Adipose tissue (tissue), 3 donors: ENCODE data around the gene RBM44. TPM values are rescaled to one million over a fixed set of nuclear protein-coding genes. Genes with fewer than 3 reads are reported as not detected.
"Not testable (repeated sequence)": the region's sequence is repeated elsewhere in the genome, so short reads cannot be mapped to it uniquely, and the experiment has no call there.

Experiments
- H3K27ac ChIP-seq: one replicate; pipeline ENCODE4 v1.5.1; 2013; ENCODE audit warnings: low read depth, low read length
- WGBS, 3 donors: extraction: QIAGEN DNeasy Blood & Tissue Kit; methylation state at CpG; one replicate each; pipeline ENCODE4 v1.1.7; 2013; 5-methylcytosine and 5-hydroxymethylcytosine counted together
- polyA plus RNA-seq, 3 donors: library from polyadenylated mRNA; stranded (reverse); fragments of 200-250 nt; gene quantifications; one replicate each; pipeline ENCODE4 v1.2.3, GENCODE V29; 2013
- donor health status: healthy with polysubstance abuse.
- donor health status: Bipolar disorder and iron deficiency.
- donor health status: healthy.

RBM44 gene, protein sequence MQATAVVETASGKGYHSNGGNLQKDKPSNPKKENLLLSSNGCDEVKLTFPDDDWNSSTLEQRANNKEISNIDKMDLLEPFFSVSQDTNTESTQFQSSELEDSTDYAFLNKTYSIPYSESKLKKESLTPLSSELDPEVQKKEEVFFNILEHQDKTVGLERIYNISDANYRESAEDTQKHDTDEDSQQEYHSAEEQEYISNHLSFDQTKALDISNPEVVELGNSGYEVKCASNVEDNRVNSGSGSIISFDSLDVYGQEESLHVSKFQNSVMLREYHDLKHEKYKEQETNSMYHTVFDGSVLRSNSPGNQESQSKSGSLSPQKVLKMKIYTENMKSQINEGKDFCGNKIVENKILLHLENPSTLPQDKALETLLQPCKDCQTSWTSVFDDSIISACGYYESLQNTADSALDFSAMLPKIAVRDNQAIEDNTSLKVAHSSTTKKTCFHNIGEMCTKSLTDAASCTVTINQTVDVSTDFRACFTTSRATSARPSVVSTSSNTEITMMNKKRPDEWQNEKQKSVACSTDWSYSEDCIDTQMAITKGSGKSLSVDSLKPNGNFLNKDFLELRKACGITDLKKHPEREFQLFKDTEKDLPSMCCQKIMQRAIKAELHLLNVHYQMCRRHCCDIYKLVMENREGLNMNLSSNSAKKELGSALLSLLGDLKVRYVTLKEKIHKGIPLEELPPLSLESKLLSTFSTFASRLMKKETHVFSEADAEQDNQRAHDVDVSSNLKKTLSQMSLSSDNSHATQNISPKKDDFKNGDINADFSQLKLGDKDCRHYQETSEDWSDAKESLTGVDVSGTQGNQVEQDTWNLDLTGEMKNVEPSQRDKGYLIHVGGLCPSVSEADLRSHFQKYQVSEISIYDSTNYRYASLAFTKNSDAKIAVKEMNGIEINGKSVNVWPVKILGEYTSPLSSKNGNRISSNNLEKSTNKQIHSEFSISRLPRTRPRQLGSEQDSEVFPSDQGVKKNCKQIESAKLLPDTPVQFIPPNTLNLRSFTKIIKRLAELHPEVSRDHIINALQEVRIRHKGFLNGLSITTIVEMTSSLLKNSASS
- polyA plus RNA-seq, result 1 to 10 TPM in 1 of 3 donors, under 1 TPM in 2; 0.12 to 1.7 (median 0.34) TPM

DNA sequence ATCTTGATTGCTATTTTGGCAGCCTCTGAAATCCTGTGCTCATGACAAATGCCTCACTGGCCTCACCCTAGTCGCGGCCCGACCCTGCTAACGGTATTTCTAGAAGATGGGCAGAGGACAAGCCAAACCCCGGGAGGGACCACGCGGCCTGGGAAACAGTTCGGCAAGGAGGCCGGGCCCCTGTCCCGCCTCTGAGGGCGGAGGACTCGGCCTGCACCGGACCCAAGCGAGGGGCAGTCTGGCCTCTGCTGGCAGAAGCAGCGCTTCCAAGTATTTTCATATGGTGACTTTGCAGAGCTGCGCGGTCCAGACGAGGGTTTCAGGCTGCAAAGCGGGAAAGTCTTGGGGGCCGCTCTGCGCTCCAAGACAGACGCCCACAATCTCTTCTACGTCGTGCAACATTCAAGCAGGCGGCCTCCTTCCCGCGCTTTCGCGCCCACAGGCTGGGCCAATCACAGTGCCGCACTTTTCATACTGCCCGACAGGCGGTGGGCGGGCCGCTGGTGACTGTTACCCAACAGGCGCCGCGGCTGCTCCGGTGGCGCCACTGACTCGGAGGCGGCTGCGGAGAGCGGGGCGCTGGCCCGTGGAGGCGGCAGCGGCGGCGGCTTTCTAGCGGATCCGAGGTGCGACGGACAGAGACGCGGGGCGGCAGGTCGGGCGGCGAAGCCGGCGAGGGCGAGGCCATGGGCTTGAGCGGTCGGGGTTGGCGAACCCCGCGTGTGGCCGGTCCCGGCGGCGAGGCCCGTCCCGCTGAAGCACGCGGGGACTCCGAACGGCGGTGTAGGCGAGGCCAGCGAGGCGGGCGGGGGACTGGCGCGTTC lies at the start of gene RBM44:
Gene RBM44 (plus strand): TSS at position 544 of the 824 bp plus-strand sequence. CDS start 14,831 bp downstream, outside the sequence.
- no peak within 1 kb of the TSS for H3K27ac ChIP-seq
- WGBS, 3 donors, result 75 to 85% (median 79%) methylated on average over 83 to 84 of the region's 84 CpGs

DNA sequence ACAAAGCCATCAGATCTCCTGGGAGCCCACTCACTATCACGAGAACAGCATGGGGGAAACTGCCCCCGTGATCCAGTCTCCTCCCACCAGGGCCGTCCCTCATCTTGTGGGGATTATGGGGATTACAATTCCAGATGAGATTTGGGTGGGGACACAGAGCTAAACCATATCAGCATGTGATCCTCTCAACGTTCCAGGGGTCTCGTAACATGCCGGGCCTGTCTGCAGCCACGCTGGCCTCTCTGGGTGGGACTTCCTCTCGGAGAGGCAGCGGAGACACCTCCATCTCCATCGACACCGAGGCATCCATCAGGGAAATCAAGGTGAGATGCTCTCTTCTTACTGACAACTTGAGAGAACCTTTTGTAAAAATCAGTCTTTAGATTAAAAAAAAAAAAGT lies 49.6 kb upstream of the RBM44 start:
- no peak overlapping the region for H3K27ac ChIP-seq
- 93 to 95% (median 95%) methylated on average over 11 of the region's 11 CpGs for WGBS, 3 donors

DNA sequence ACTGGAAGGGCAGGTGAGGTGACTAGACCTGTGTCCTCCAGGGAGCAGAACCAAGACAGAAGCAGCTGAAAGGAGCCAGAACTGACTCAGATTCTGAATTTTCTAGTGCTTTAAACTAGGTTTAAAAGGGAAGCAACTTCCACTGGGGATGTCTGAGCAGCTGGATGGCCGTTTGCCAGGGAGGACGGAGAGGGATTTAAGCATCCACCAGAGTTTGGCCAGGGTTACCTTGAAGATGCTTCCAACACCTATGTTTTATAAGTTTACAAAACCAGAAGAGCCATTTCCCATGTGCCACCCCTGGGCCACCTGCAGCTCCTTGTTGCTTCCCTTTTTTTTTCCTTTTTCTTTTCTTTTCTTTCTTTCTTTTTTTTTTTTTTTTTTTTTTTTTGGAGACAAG lies 48.6 kb upstream of the RBM44 start:
- WGBS, 3 donors, result 70 to 88% (median 74%) methylated on average over 2 of the region's 2 CpGs
- no peak overlapping the region for H3K27ac ChIP-seq

DNA sequence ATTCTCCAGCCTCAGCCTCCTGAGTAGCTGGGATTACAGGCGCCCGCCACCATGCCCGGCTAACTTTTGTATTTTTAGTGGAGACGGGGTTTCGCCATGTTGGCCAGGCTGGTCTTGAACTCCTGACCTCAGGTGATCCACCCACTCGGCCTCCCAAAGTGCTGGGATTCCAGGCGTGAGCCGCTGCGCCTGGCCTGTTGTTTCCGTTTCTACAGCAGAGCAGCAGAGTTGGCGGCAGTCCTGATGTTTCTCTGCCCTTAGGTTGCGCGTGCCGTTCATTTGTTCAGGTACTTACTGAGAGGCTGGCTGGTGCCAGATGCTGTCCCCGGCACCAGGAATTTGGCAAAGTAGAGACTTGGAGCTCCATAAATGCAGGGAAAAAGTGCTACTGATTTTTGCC lies 48.1 kb upstream of the RBM44 start:
- WGBS, 3 donors, result 94 to 96% (median 95%) methylated on average over 15 of the region's 15 CpGs
- H3K27ac ChIP-seq, result not testable (repeated sequence)

DNA sequence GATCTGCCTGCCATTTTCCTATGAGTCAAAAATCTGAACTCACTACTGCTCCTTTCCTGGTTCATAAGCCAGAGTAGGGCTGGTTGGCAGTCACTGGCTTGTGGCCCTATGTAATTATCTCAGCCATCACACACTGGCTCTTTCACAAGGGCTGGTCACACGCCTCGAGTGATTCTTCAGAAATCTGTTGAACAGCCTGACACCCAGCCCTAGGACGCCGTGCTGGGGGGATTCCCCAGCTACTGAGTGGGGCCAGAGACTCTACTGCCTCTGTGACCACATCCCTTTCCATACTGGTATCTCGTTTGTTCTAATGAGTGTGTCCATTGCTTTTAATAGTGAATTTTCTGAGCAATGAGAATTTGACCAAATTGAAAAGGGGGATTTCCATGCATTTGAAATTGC lies 45.8 kb upstream of the RBM44 start:
- H3K27ac ChIP-seq, result no peak overlapping the region
- 54 to 80% (median 54%) methylated on average over 5 of the region's 5 CpGs for WGBS, 3 donors

DNA sequence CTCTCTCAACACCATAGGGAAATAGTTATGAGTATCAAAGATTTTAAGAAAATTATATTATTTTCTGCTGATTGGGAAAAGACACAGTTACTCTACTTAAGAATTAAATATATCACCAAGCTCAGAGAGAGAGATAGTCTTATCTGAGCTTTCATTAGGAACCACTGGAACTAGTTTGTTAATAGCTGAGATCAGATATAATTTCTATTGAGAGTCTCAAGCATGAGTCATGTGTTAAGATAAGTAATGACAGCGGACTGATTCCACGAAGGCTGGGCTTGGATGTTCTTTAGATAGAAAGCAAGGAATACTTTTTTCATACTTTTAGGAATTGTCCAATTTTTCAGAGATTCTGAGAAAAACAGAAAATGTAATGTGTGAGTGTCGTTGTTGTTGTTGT lies 44.4 kb upstream of the RBM44 start:
- 78 to 85% (median 82%) methylated on average over 3 of the region's 3 CpGs for WGBS, 3 donors

DNA sequence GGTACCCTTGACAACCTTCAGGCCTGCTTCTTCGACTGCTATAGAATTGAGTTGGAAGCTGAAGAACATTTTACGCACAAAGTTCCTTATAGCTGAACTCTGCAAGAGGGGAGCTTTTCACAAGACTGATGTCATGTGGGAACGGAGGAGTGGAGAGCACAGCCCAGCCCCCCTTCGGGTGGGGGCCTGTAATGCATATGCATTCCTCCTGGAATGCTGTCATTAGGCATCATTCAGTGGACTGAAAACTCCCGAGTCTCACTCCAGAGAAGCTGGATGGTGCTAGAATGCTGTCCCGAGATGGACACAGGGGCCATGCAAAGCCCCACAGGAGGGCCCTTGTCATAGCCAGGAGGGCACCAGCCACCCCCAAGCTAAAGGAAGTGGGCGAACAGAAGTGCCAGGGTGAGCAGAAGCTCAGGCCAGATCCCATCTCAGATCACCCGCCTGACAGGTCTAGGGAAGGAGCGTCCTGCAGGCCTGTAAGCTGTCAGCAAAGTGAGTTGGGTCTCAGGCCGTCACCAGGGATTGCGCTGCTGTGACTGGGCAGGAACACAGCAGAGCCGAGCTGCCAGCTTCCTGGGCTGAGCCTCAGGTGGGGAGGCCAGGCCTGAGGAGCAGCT lies 43.8 kb upstream of the RBM44 start:
- 87 to 88% (median 87%) methylated on average over 12 of the region's 12 CpGs for WGBS, 3 donors

More for the DNA sequence above, 44.4 kb upstream of the RBM44 start:
- H3K27ac ChIP-seq, result no peak overlapping the region

DNA sequence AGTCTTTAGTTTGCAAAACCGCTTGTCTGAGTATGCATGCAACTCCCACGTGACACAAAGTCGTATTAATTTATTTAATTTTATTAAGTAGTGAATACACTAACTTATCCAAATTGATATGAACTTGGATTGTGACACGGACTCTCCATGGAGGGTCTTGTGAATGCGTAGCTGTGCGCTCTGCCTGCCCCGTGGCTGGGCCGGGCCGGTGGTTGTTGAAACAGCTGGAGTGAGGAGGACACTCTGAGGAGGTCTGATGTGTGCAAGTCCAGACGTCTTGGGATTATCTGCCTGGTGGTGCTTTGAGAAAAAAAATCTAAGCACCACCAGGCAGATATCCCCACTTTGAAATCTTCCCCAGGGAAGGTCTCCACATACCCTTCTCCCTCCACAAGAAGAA lies 41.0 kb upstream of the RBM44 start:
- WGBS, 3 donors, result 91 to 94% (median 92%) methylated on average over 10 of the region's 10 CpGs
- H3K27ac ChIP-seq, result no peak overlapping the region

More for the DNA sequence above, 43.8 kb upstream of the RBM44 start:
- H3K27ac ChIP-seq, result no peak overlapping the region

DNA sequence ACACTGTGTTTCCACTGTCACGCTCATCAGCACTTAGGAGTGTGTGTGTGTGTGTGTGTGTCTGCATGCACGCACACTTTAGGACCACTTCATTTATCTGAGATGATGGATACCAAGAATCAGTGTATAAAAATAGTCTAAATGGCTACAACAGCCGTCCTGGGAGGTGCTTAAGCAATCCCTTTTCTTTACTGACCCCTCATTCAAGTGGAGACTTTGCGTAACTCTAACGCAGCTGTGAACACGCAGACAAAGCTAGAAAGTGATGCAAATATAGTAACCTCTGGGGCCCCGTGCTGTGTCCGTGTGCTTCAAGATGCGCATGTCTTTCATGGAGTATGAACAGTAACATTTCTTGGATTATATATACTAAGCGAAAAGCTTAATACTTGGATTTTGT lies 40.4 kb upstream of the RBM44 start:
- no peak overlapping the region for H3K27ac ChIP-seq
- 83 to 96% (median 87%) methylated on average over 10 of the region's 10 CpGs for WGBS, 3 donors

DNA sequence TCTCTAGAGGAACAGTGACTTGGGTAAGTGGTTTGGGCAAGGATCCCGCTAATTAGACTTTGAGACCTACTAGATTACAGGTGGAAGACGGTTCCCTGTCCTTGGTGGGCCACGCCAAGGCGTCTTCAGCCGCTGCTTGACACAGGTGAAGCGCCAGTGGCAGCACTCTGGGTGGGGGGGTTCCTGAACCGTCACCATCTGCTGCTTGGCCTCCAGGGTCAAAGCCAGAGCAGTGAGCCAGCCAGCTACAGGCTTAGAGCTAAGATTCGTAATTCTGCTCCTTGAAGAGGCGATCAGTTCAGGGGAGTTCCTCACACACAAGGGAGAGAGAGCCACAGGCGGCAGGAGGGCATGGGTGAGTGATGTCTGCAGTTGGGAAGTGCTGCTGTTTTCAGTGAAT lies 39.4 kb upstream of the RBM44 start:
- H3K27ac ChIP-seq, result no peak overlapping the region
- WGBS, 3 donors, result 89 to 94% (median 93%) methylated on average over 10 of the region's 10 CpGs

DNA sequence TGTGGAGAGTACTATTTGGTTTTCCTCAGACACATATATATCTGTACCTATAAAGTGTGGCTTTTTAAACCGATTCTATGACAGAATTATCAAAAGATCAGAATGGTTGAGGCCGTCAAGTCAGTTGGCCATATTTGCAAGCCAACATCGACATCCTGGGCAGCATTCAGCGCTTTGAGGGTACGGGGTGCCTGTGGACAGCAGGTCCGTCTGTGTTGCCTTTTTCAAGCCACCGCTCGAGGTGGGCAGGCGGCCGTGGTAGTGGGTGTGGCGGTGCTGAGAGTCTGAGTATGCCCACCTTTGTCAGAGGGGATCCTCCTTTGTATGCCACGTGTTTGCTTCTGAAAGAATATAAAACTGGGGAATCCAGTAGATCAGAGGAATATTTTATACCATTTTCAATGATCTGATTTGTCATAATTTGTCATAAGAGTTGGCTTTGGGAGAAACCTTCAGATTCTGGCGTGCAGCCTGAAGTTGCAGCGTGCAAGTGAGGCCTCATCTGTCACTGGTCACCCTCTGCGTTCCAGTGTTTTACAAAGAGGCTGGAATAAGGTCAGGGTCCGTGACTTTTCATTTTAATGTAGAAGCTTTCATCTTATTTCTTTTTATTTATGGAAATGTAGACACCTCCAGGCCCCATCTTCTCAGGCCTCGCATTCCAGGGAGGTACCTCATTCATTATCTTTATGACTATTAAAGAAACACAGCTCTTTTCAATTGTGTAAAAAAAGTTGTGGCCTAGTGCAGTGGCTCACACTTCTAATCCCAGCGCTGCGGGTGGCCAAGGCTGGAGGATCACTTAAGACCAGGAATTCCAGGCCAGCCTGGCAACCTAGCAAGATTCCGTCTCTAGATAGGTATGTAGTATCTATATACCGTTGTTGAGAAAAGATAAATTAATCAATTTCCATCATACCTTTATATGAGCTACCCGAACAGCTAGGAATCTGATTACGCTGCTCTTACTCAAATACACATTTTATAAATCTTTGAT lies 37.8 kb upstream of the RBM44 start:
- WGBS, 3 donors, result 86 to 96% (median 95%) methylated on average over 23 of the region's 23 CpGs
- H3K27ac ChIP-seq, result no peak overlapping the region

DNA sequence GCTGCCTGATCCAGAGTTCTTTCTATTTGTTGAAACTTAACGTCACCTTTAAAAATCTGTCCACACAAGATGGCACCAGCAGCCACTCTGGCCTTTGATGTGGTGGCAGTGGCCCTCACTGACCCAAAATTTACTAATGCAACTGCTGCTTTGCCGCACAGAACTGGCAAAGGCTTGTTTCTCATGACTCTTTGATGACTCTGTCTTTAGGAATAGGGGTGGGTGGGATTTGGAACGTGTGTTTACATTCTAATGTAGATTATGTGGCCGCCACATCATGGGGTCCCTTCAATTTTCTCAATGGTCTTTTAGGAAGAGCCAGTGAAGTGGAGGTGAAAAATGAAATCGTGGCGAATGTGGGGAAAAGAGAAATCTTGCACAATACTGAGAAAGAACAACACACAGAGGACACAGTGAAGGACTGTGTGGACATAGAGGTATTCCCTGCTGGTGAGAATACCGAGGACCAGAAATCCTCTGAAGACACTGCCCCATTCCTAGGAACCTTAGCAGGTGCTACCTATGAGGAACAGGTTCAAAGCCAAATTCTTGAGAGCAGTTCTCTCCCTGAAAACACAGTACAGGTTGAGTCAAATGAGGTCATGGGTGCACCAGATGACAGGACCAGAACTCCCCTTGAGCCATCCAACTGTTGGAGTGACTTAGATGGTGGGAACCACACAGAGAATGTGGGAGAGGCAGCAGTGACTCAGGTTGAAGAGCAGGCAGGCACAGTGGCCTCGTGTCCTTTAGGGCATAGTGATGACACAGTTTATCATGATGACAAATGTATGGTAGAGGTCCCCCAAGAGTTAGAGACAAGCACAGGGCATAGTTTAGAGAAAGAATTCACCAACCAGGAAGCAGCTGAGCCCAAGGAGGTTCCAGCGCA lies 36.0 kb upstream of the RBM44 start:
- 91 to 92% (median 91%) methylated on average over 9 of the region's 9 CpGs for WGBS, 3 donors
- H3K27ac ChIP-seq, result not testable (repeated sequence)

DNA sequence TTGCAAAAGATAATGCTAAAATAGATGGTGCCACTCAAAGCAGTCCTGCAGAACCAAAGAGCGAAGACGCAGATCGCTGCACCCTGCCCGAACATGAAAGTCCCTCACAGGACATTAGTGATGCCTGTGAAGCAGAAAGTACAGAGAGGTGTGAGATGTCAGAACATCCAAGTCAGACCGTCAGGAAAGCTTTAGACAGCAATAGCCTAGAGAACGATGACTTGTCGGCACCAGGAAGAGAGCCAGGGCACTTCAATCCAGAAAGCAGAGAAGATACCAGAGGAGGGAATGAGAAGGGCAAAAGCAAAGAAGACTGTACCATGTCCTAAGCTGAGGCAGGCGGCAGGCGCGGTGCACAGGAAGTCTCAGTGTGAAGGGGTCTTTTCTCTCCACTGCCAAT lies 34.8 kb upstream of the RBM44 start:
- 96 to 98% (median 97%) methylated on average over 10 of the region's 10 CpGs for WGBS, 3 donors
- H3K27ac ChIP-seq, result no peak overlapping the region

DNA sequence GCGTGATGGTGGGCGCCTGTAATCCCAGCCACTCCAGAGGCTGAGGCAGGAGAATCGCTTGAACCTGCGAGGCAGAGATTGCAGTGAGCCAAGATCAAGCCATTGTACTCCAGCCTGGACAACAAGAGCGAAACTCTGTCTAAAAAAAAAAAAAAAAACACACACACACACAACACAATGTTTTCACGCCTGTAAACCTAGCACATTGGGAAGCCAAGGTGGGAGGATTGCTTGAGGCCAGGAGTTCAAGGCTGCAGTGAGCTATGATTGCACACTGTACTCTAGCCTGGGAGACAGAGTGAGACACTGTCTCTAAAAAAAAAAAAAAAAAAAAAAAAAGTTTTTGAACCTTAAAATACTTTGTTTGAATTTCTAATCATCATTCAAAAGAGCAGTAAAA lies 33.5 kb upstream of the RBM44 start:
- 96 to 98% (median 96%) methylated on average over 6 of the region's 6 CpGs for WGBS, 3 donors
- H3K27ac ChIP-seq, result not testable (repeated sequence)

DNA sequence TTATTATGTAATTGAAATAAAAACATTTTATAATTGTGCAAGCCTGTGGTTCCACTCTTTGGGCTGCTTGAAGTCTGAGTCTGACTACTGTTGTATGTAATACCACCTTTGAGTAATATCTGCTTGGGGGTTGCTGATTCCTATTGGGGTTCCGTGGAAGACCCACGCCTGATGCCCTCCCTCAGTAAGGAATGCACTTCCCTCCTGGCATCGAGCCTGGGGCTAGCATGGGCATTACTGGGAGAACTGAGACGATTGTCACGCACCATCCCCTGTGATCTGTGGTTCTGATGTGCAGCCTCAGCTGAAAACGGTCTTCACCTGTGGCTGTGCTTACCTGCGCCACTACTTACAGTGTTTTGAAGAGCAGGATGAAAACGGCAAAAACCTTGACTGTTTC lies 32.7 kb upstream of the RBM44 start:
- 80 to 83% (median 81%) methylated on average over 8 of the region's 8 CpGs for WGBS, 3 donors
- no peak overlapping the region for H3K27ac ChIP-seq

DNA sequence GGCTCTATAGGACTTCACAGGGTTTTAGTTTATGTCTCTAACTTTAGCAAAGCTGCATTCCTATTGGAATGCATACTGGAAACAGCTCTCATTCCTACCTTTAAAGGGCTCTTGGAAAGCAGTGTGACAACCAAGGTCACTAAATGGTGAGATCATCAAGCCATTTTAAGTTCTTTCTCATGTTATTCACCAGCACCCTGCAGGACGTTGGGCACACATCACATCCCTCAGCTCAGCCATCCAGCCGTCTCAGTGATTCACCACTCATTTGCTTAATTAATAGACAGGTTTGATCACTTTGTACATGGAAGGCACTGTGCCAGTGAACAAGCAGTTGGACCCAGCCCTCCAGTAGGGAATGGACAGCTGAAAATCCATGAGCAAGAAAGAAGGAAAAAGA lies 32.2 kb upstream of the RBM44 start:
- H3K27ac ChIP-seq, result no peak overlapping the region
- 61 to 83% (median 75%) methylated on average over 2 of the region's 2 CpGs for WGBS, 3 donors
